HEK293 (cell line): ENCODE measurements around the gene CUTC.

Experiments
- CTCF ChIA-PET: fragments of 350-600 bp; formaldehyde crosslinking; extraction: SDS; loops from one replicate; lab custom pipeline; 2021; ENCODE audit warnings: antibody characterized with exemption; lab: Yijun Ruan, JAX
- POLR2A ChIA-PET: fragments of 300-600 bp; formaldehyde crosslinking; extraction: SDS; loops from one replicate; lab custom pipeline; 2020; ENCODE audit warnings: antibody characterized with exemption, inconsistent platforms; lab: Yijun Ruan, JAX
- H3K27ac ChIP-seq: fragments of 200-500 bp; sonication (Bioruptor generic); 2 replicates; pipeline ENCODE4 v1.5.1; 2014; ENCODE audit warnings: low read depth, low read length, control low read depth, inconsistent platforms; ENCODE audit errors: extremely low read depth
- H3K36me3 ChIP-seq, 2 experiments: fragments of 200-500 bp in 1 of 2; sonication (Bioruptor generic) in 1 of 2; 1 replicate in 1 of 2; 2 replicates in 1 of 2; pipeline ENCODE4 v1.5.1; 2014 to 2017; ENCODE audit warnings: inconsistent platforms in 2 of 2, low read length in 2 of 2; ENCODE audit not compliant: control insufficient read depth in 2 of 2, insufficient read depth in 1 of 2
- H3K4me1 ChIP-seq: fragments of 200-500 bp; sonication (Bioruptor generic); 2 replicates; pipeline ENCODE4 v1.5.1; 2014; ENCODE audit warnings: mild to moderate bottlenecking, low read length, inconsistent platforms; ENCODE audit not compliant: control insufficient read depth, insufficient read depth
- H3K4me3 ChIP-seq: 2 replicates; pipeline ENCODE4 v1.5.1; 2011; ENCODE audit warnings: low read depth, mild to moderate bottlenecking, control low read depth, low read length, moderate library complexity
- H3K9me3 ChIP-seq: fragments of 200-500 bp; sonication (Bioruptor generic); 2 replicates; pipeline ENCODE4 v1.5.1; 2014; ENCODE audit warnings: low read depth, low read length, inconsistent platforms; ENCODE audit not compliant: control insufficient read depth, insufficient read depth
- HOXC10 ChIP-seq: sonication (generic); formaldehyde crosslinking; IDR thresholded peaks from 2 replicates; pipeline ENCODE4 v1.8.1; 2023; ENCODE audit warnings: mild to moderate bottlenecking, missing genetic modification reagents
- MZF1 ChIP-seq: fragments of 450-650 bp; formaldehyde crosslinking; IDR thresholded peaks from 2 replicates; pipeline ENCODE4 v1.5.1; 2017; ENCODE audit warnings: missing biosample characterization, missing genetic modification characterization, borderline replicate concordance
- YY1 ChIP-seq: fragments of 450-650 bp; formaldehyde crosslinking; IDR thresholded peaks from 2 replicates; pipeline ENCODE4 v1.5.1; 2018; ENCODE audit warnings: missing biosample characterization, missing genetic modification characterization
- ZBTB10 ChIP-seq: fragments of 450-650 bp; formaldehyde crosslinking; IDR thresholded peaks from 2 replicates; pipeline ENCODE4 v1.5.1; 2016; ENCODE audit warnings: missing biosample characterization, missing genetic modification characterization
- ZBTB20 ChIP-seq: fragments of 450-650 bp; formaldehyde crosslinking; IDR thresholded peaks from 2 replicates; pipeline ENCODE4 v1.5.1; 2016; ENCODE audit warnings: missing biosample characterization, missing genetic modification characterization
- ZNF112 ChIP-seq: fragments of 450-650 bp; formaldehyde crosslinking; IDR thresholded peaks from 2 replicates; pipeline ENCODE4 v1.5.0; 2017; ENCODE audit warnings: missing biosample characterization, missing genetic modification characterization
- ZNF132 ChIP-seq: fragments of 450-650 bp; formaldehyde crosslinking; IDR thresholded peaks from 2 replicates; pipeline ENCODE4 v1.5.1; 2017; ENCODE audit warnings: missing biosample characterization, missing genetic modification characterization, borderline replicate concordance
- ZNF175 ChIP-seq: fragments of 450-650 bp; formaldehyde crosslinking; IDR thresholded peaks from 2 replicates; pipeline ENCODE4 v1.5.1; 2016; ENCODE audit warnings: missing biosample characterization, missing genetic modification characterization
- ZNF248 ChIP-seq: fragments of 450-650 bp; formaldehyde crosslinking; IDR thresholded peaks from 2 replicates; pipeline ENCODE4 v1.5.1; 2017; ENCODE audit warnings: missing biosample characterization, missing genetic modification characterization
- ZNF26 ChIP-seq: fragments of 450-650 bp; formaldehyde crosslinking; IDR thresholded peaks from 2 replicates; pipeline ENCODE4 v1.5.1; 2016; ENCODE audit warnings: missing biosample characterization, missing genetic modification characterization
- ZNF266 ChIP-seq: fragments of 450-650 bp; formaldehyde crosslinking; IDR thresholded peaks from 2 replicates; pipeline ENCODE4 v1.5.1; 2016; ENCODE audit warnings: missing biosample characterization, missing genetic modification characterization, low read depth
- ZNF530 ChIP-seq: fragments of 450-650 bp; formaldehyde crosslinking; IDR thresholded peaks from 2 replicates; pipeline ENCODE4 v1.5.1; 2016; ENCODE audit warnings: low read depth, missing biosample characterization, missing genetic modification characterization
- ZNF561 ChIP-seq: fragments of 450-650 bp; IDR thresholded peaks from 2 replicates; pipeline ENCODE4 v1.5.1; 2018; ENCODE audit warnings: missing biosample characterization, missing genetic modification characterization, borderline replicate concordance
- ZNF585B ChIP-seq: fragments of 450-650 bp; formaldehyde crosslinking; IDR thresholded peaks from 2 replicates; pipeline ENCODE4 v1.5.1; 2016; ENCODE audit warnings: missing biosample characterization, missing genetic modification characterization
- ZNF629 ChIP-seq: fragments of 450-650 bp; formaldehyde crosslinking; IDR thresholded peaks from 2 replicates; pipeline ENCODE4 v1.5.1; 2017; ENCODE audit warnings: missing biosample characterization, missing genetic modification characterization
- ZNF654 ChIP-seq: fragments of 450-650 bp; formaldehyde crosslinking; IDR thresholded peaks from 2 replicates; pipeline ENCODE4 v1.5.1; 2016; ENCODE audit warnings: low read depth, missing biosample characterization, missing genetic modification characterization
- ZNF658 ChIP-seq: fragments of 450-650 bp; formaldehyde crosslinking; IDR thresholded peaks from 2 replicates; pipeline ENCODE4; 2016; ENCODE audit warnings: missing biosample characterization, missing genetic modification characterization
- TF ChIP-seq, protein P1 (sequence below): fragments of 450-650 bp; formaldehyde crosslinking; IDR thresholded peaks from 2 replicates; pipeline ENCODE4 v1.5.1; 2016; ENCODE audit warnings: missing biosample characterization, missing genetic modification characterization
- TF ChIP-seq, protein P2 (sequence below): fragments of 450-650 bp; formaldehyde crosslinking; IDR thresholded peaks from 2 replicates; pipeline ENCODE4 v1.5.1; 2017; ENCODE audit warnings: missing biosample characterization, missing genetic modification characterization
- TF ChIP-seq, protein P3 (sequence below): fragments of 450-650 bp; formaldehyde crosslinking; IDR thresholded peaks from 2 replicates; pipeline ENCODE4 v1.5.1; 2016; ENCODE audit warnings: missing biosample characterization, missing genetic modification characterization
- TF ChIP-seq, protein P4 (sequence below): fragments of 450-650 bp; formaldehyde crosslinking; IDR thresholded peaks from 2 replicates; pipeline ENCODE4 v1.5.0; 2017; ENCODE audit warnings: missing biosample characterization, missing genetic modification characterization, borderline replicate concordance

Gene CUTC

GRCh38 chr10:99798031-99798430 is 66.0 kb downstream of the CUTC start:
- H3K4me3 ChIP-seq, result no peak overlapping the region
- POLR2A ChIA-PET, result no interaction called here
- TF ChIP-seq MZF1 (tag by site-specific recombination), result no peak
- no peak for TF ChIP-seq ZNF530 (tag by site-specific recombination)
- TF ChIP-seq ZNF585B (tag by site-specific recombination), result no peak
- TF ChIP-seq ZNF561 (tag by site-specific recombination), result no peak
- no peak for TF ChIP-seq HOXC10 (CRISPR knock-in tag)
- TF ChIP-seq ZNF26, result no peak
- TF ChIP-seq ZBTB10, result no peak
- TF ChIP-seq ZNF658 (tag by site-specific recombination), result no peak
- no peak for TF ChIP-seq ZNF112
- H3K9me3 ChIP-seq, result no peaks in the 10 kb centered on the region
- H3K4me1 ChIP-seq, result no peaks in the 10 kb centered on the region
- H3K27ac ChIP-seq, result no peak overlapping the region
- CTCF ChIA-PET, result no interaction called here
- H3K36me3 ChIP-seq, result no peaks in the 10 kb centered on the region

- Histone ChIP-seq H3K4me3 (no peak overlapping the region), H3K36me3 (no peaks in the 10 kb centered on the region), H3K9me3 (no peaks in the 10 kb centered on the region), H3K4me1 (no peaks in the 10 kb centered on the region), H3K27ac (no peak overlapping the region)
- CTCF ChIA-PET, result interaction anchor here (0.6 kb wide), 1 partner anchor 12 kb away, joined by 4 read pairs; no protein-coding TSS in a partner anchor
- POLR2A ChIA-PET, result no interaction called here
- TF ChIP-seq YY1 (tag by site-specific recombination) (no peak), ZNF530 (tag by site-specific recombination) (no peak), ZNF654 (tag by site-specific recombination) (no peak), ZNF266 (tag by site-specific recombination) (no peak), ZBTB20 (tag by site-specific recombination) (no peak), ZNF175 (tag by site-specific recombination) (no peak), ZNF132 (tag by site-specific recombination) (no peak), ZNF248 (tag by site-specific recombination) (no peak), ZNF629 (tag by site-specific recombination) (no peak)
- TF ChIP-seq, protein P1, sequence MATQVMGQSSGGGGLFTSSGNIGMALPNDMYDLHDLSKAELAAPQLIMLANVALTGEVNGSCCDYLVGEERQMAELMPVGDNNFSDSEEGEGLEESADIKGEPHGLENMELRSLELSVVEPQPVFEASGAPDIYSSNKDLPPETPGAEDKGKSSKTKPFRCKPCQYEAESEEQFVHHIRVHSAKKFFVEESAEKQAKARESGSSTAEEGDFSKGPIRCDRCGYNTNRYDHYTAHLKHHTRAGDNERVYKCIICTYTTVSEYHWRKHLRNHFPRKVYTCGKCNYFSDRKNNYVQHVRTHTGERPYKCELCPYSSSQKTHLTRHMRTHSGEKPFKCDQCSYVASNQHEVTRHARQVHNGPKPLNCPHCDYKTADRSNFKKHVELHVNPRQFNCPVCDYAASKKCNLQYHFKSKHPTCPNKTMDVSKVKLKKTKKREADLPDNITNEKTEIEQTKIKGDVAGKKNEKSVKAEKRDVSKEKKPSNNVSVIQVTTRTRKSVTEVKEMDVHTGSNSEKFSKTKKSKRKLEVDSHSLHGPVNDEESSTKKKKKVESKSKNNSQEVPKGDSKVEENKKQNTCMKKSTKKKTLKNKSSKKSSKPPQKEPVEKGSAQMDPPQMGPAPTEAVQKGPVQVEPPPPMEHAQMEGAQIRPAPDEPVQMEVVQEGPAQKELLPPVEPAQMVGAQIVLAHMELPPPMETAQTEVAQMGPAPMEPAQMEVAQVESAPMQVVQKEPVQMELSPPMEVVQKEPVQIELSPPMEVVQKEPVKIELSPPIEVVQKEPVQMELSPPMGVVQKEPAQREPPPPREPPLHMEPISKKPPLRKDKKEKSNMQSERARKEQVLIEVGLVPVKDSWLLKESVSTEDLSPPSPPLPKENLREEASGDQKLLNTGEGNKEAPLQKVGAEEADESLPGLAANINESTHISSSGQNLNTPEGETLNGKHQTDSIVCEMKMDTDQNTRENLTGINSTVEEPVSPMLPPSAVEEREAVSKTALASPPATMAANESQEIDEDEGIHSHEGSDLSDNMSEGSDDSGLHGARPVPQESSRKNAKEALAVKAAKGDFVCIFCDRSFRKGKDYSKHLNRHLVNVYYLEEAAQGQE (tag by site-specific recombination), result no peak
- TF ChIP-seq, protein P2, sequence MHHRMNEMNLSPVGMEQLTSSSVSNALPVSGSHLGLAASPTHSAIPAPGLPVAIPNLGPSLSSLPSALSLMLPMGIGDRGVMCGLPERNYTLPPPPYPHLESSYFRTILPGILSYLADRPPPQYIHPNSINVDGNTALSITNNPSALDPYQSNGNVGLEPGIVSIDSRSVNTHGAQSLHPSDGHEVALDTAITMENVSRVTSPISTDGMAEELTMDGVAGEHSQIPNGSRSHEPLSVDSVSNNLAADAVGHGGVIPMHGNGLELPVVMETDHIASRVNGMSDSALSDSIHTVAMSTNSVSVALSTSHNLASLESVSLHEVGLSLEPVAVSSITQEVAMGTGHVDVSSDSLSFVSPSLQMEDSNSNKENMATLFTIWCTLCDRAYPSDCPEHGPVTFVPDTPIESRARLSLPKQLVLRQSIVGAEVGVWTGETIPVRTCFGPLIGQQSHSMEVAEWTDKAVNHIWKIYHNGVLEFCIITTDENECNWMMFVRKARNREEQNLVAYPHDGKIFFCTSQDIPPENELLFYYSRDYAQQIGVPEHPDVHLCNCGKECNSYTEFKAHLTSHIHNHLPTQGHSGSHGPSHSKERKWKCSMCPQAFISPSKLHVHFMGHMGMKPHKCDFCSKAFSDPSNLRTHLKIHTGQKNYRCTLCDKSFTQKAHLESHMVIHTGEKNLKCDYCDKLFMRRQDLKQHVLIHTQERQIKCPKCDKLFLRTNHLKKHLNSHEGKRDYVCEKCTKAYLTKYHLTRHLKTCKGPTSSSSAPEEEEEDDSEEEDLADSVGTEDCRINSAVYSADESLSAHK (tag by site-specific recombination), result no peak
- TF ChIP-seq, protein P3, sequence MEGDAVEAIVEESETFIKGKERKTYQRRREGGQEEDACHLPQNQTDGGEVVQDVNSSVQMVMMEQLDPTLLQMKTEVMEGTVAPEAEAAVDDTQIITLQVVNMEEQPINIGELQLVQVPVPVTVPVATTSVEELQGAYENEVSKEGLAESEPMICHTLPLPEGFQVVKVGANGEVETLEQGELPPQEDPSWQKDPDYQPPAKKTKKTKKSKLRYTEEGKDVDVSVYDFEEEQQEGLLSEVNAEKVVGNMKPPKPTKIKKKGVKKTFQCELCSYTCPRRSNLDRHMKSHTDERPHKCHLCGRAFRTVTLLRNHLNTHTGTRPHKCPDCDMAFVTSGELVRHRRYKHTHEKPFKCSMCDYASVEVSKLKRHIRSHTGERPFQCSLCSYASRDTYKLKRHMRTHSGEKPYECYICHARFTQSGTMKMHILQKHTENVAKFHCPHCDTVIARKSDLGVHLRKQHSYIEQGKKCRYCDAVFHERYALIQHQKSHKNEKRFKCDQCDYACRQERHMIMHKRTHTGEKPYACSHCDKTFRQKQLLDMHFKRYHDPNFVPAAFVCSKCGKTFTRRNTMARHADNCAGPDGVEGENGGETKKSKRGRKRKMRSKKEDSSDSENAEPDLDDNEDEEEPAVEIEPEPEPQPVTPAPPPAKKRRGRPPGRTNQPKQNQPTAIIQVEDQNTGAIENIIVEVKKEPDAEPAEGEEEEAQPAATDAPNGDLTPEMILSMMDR (tag by site-specific recombination), result no peak
- TF ChIP-seq, protein P4, sequence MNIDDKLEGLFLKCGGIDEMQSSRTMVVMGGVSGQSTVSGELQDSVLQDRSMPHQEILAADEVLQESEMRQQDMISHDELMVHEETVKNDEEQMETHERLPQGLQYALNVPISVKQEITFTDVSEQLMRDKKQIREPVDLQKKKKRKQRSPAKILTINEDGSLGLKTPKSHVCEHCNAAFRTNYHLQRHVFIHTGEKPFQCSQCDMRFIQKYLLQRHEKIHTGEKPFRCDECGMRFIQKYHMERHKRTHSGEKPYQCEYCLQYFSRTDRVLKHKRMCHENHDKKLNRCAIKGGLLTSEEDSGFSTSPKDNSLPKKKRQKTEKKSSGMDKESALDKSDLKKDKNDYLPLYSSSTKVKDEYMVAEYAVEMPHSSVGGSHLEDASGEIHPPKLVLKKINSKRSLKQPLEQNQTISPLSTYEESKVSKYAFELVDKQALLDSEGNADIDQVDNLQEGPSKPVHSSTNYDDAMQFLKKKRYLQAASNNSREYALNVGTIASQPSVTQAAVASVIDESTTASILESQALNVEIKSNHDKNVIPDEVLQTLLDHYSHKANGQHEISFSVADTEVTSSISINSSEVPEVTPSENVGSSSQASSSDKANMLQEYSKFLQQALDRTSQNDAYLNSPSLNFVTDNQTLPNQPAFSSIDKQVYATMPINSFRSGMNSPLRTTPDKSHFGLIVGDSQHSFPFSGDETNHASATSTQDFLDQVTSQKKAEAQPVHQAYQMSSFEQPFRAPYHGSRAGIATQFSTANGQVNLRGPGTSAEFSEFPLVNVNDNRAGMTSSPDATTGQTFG, result no peak
Measured at GRCh38 chr10:99798920-99799319, 66.9 kb downstream of the CUTC start.
